ENCODE measurements around the gene ZNG1B.
"Not testable (repeated sequence)": the region's sequence is repeated elsewhere in the genome, so short reads cannot be mapped to it uniquely, and the experiment has no call there.

DNA sequence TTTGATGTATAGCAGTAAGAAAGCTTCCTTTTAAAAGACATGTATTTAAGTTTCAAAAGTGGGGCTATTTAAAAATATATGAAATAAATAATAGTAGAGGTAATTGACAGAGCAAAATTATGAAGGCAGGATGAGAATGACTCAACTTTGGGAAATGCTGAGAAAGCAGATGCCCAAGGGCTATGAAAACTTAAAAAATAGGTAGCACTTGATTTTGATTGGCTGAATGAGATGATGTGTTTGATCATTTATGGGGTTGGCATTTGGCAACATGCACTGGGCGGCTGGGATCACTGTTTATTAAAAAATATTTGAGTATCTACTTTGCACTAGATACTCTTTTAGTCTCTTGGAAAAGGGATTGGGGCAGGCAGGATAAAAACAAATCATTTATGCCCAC, 87.5 kb downstream of the ZNG1B start:
- TF ChIP-seq, protein P1, sequence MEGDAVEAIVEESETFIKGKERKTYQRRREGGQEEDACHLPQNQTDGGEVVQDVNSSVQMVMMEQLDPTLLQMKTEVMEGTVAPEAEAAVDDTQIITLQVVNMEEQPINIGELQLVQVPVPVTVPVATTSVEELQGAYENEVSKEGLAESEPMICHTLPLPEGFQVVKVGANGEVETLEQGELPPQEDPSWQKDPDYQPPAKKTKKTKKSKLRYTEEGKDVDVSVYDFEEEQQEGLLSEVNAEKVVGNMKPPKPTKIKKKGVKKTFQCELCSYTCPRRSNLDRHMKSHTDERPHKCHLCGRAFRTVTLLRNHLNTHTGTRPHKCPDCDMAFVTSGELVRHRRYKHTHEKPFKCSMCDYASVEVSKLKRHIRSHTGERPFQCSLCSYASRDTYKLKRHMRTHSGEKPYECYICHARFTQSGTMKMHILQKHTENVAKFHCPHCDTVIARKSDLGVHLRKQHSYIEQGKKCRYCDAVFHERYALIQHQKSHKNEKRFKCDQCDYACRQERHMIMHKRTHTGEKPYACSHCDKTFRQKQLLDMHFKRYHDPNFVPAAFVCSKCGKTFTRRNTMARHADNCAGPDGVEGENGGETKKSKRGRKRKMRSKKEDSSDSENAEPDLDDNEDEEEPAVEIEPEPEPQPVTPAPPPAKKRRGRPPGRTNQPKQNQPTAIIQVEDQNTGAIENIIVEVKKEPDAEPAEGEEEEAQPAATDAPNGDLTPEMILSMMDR (IDR thresholded peaks at IDR 0.05): not testable (repeated sequence)
- not testable (repeated sequence) for TF ChIP-seq POLR2A (IDR thresholded peaks at IDR 0.05)
